Measurements from ENCODE around the gene HSPG2. TPM values are rescaled to one million over a fixed set of nuclear protein-coding genes. Genes with fewer than 3 reads are reported as not detected.
A peak's percentile ranks its signal among the peaks of the same experiment; 100 is the strongest.
"Not testable (repeated sequence)": the region's sequence is repeated elsewhere in the genome, so short reads cannot be mapped to it uniquely, and the experiment has no call there.

Gene HSPG2
- total and polyA plus RNA-seq, 2 experiments from 2014 or later, result 72.4 to 81.2 TPM

- no peaks in the 10 kb centered on the region for H3K9me2 ChIP-seq (replicated peaks; ENCODE audit: insufficient read depth)
- H3K4me1 ChIP-seq (ENCODE audit: insufficient read depth), result peaks cover 6% of the 10 kb centered on the region
- H3K9me3 ChIP-seq (ENCODE audit: low read depth), result no peaks in the 10 kb centered on the region
- WGBS (ENCODE audit: low lambda C conversion rate, missing lambda C conversion rate), result 2% methylated on average over 17 of the region's 17 CpGs
- H3K4me3 ChIP-seq, result peak overlapping the region; percentile 51
- no peaks in the 10 kb centered on the region for H3K36me3 ChIP-seq (replicated peaks; ENCODE audit: insufficient read depth, low read depth)
- H3K4me2 ChIP-seq, result peak overlapping the region; percentile 85
- no peak for TF ChIP-seq EZH2phosphoT487 (IDR thresholded peaks at IDR 0.05; ENCODE audit: low read depth, severe bottlenecking, unreplicated experiment)
- TF ChIP-seq EZH2 (IDR thresholded peaks at IDR 0.05; ENCODE audit: borderline replicate concordance), result no peak
- TF ChIP-seq CTCF (IDR thresholded peaks at IDR 0.05; ENCODE audit: poor library complexity), result no peak
- H3K27ac ChIP-seq, result peak overlapping the region; percentile 100
- peaks cover 37% of the 10 kb centered on the region for H4K20me1 ChIP-seq (ENCODE audit: insufficient read depth, poor library complexity, severe bottlenecking)
- H2AFZ ChIP-seq, result peak overlapping the region; percentile 43
- H3K27me3 ChIP-seq, result no peaks in the 10 kb centered on the region
- DNase-seq (ENCODE audit: low spot score), result peak; percentile 50
- peaks cover 57% of the 10 kb centered on the region for H3K79me2 ChIP-seq
These were observed 155.2 kb downstream of the HSPG2 start for GRCh38 chr1:21781815-21782348.

- TF ChIP-seq EZH2phosphoT487 (IDR thresholded peaks at IDR 0.05; ENCODE audit: low read depth, severe bottlenecking, unreplicated experiment) (no peak), CTCF (IDR thresholded peaks at IDR 0.05; ENCODE audit: poor library complexity) (no peak), EZH2 (IDR thresholded peaks at IDR 0.05; ENCODE audit: borderline replicate concordance) (no peak)
- Histone ChIP-seq H3K27me3 (no peaks in the 10 kb centered on the region), H3K4me3 (no peak overlapping the region), H2AFZ (no peak overlapping the region), H3K4me1 (ENCODE audit: insufficient read depth) (peaks cover 17% of the 10 kb centered on the region), H3K4me2 (peak overlapping the region; percentile 21), H3K9me2 (replicated peaks; ENCODE audit: insufficient read depth) (no peaks in the 10 kb centered on the region), H3K36me3 (replicated peaks; ENCODE audit: insufficient read depth, low read depth) (no peaks in the 10 kb centered on the region), H3K79me2 (peaks cover 77% of the 10 kb centered on the region), H3K9me3 (ENCODE audit: low read depth) (no peaks in the 10 kb centered on the region), H4K20me1 (ENCODE audit: insufficient read depth, poor library complexity, severe bottlenecking) (peaks cover 52% of the 10 kb centered on the region), H3K27ac (no peak overlapping the region)
- 97% methylated on average over 12 of the region's 12 CpGs for WGBS (ENCODE audit: low lambda C conversion rate, missing lambda C conversion rate)
- no peak for DNase-seq (ENCODE audit: low spot score)
These were observed 157.2 kb downstream of the HSPG2 start for GRCh38 chr1:21779613-21780521.

- 97% methylated on average over 2 of the region's 2 CpGs for WGBS (ENCODE audit: low lambda C conversion rate, missing lambda C conversion rate)
These were observed 158.7 kb downstream of the HSPG2 start for GRCh38 chr1:21778405-21778727.

GRCh38 chr1:21776925-21777324 is 160.2 kb downstream of the HSPG2 start:
- not testable (repeated sequence) for H3K9me3 ChIP-seq (ENCODE audit: low read depth); H3K4me2 ChIP-seq; H3K4me3 ChIP-seq; H3K36me3 ChIP-seq (replicated peaks; ENCODE audit: insufficient read depth, low read depth); H2AFZ ChIP-seq; DNase-seq (ENCODE audit: low spot score); H3K27me3 ChIP-seq; H3K9me2 ChIP-seq (replicated peaks; ENCODE audit: insufficient read depth); H3K27ac ChIP-seq
- Histone ChIP-seq H3K79me2 (peaks cover 100% of the 10 kb centered on the region), H4K20me1 (ENCODE audit: insufficient read depth, poor library complexity, severe bottlenecking) (peaks cover 65% of the 10 kb centered on the region), H3K4me1 (ENCODE audit: insufficient read depth) (peaks cover 17% of the 10 kb centered on the region)
- 100% methylated on average over 5 of the region's 5 CpGs for WGBS (ENCODE audit: low lambda C conversion rate, missing lambda C conversion rate)

More at GRCh38 chr1:21778405-21778727, 158.7 kb downstream of the HSPG2 start:
- no peak overlapping the region for H3K4me2 ChIP-seq
- H3K4me3 ChIP-seq, result no peak overlapping the region
- peaks cover 92% of the 10 kb centered on the region for H3K79me2 ChIP-seq
- no peaks in the 10 kb centered on the region for H3K9me2 ChIP-seq (replicated peaks; ENCODE audit: insufficient read depth)
- DNase-seq (ENCODE audit: low spot score), result no peak
- H4K20me1 ChIP-seq (ENCODE audit: insufficient read depth, poor library complexity, severe bottlenecking), result peaks cover 65% of the 10 kb centered on the region
- no peak overlapping the region for H3K27ac ChIP-seq
- H2AFZ ChIP-seq, result no peak overlapping the region
- no peaks in the 10 kb centered on the region for H3K9me3 ChIP-seq (ENCODE audit: low read depth)
- H3K27me3 ChIP-seq, result no peaks in the 10 kb centered on the region
- no peaks in the 10 kb centered on the region for H3K36me3 ChIP-seq (replicated peaks; ENCODE audit: insufficient read depth, low read depth)
- peaks cover 17% of the 10 kb centered on the region for H3K4me1 ChIP-seq (ENCODE audit: insufficient read depth)
- TF ChIP-seq EZH2 (IDR thresholded peaks at IDR 0.05; ENCODE audit: borderline replicate concordance) (no peak), CTCF (IDR thresholded peaks at IDR 0.05; ENCODE audit: poor library complexity) (no peak), EZH2phosphoT487 (IDR thresholded peaks at IDR 0.05; ENCODE audit: low read depth, severe bottlenecking, unreplicated experiment) (no peak)
